ENCODE data around the gene OTUB1. TPM values are rescaled to one million over a fixed set of nuclear protein-coding genes. Genes with fewer than 3 reads are reported as not detected.

The OTUB1 gene
- polyA plus RNA-seq, 1 donor (not counting 4 experiments of a cell fraction or from before 2014, with no cell fraction given) = 106 TPM

DNA sequence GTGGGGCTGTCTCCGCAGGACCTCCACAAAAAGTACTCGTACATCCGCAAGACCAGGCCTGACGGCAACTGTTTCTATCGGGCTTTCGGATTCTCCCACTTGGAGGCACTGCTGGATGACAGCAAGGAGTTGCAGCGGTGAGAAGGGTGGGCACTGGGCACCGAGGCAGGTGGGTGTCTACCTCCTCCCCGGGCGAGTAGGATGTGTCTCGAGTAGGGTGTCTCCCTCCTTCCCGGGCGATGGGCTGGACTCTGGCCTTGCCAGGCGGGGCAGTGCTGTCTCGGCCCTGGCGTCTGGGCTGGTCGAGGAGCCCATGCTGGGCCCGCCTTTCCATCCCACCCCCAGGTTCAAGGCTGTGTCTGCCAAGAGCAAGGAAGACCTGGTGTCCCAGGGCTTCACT lies 10.3 kb downstream of the OTUB1 start:
- no peak overlapping the region for H2AFZ ChIP-seq (ENCODE audit: control insufficient read depth, low read length)
- H3K4me3 ChIP-seq (ENCODE audit: control insufficient read depth in 2 of 3, extremely low read depth in 1 of 3, insufficient read depth in 2 of 3, low read depth in 1 of 3, low read length in 3 of 3) = no peak overlapping the region
- H3K4me2 ChIP-seq (ENCODE audit: control insufficient read depth, extremely low read depth, insufficient read depth, low read depth, low read length) = no peak overlapping the region
- DNase-seq (ENCODE audit: low read depth, low spot score) = no peak
- H3K9me1 ChIP-seq (ENCODE audit: control insufficient read depth, extremely low read depth, insufficient read depth, low read length) = peaks cover 2% of the 10 kb centered on the region
- peaks cover 10% of the 10 kb centered on the region for H3K4me1 ChIP-seq (ENCODE audit: control insufficient read depth, extremely low read depth, insufficient read depth, low read length)
- H3K9me3 ChIP-seq (ENCODE audit: control insufficient read depth, low read depth, low read length) = no peaks in the 10 kb centered on the region
- H3K9ac ChIP-seq (ENCODE audit: control insufficient read depth, extremely low read depth, insufficient read depth, low read length) = no peak overlapping the region
- H3K27me3 ChIP-seq (ENCODE audit: control insufficient read depth, extremely low read depth, insufficient read depth, low read length) = no peaks in the 10 kb centered on the region
- peaks cover 8% of the 10 kb centered on the region for H4K20me1 ChIP-seq (ENCODE audit: control insufficient read depth, extremely low read depth, insufficient read depth, low read length)
- peaks cover 12 to 28% of the 10 kb centered on the region in 2 experiments for H3K36me3 ChIP-seq (ENCODE audit: control insufficient read depth in 2 of 2, extremely low read depth in 1 of 2, insufficient read depth in 2 of 2, low read length in 2 of 2)
- TF ChIP-seq EZH2 (IDR thresholded peaks at IDR 0.05; ENCODE audit: low read length) (no peak), CTCF (optimal IDR thresholded peaks at IDR 0.05 in 1 of 3, IDR thresholded peaks at IDR 0.05 in 1 of 3, conservative IDR thresholded peaks at IDR 0.05 in 1 of 3; ENCODE audit: extremely low read depth in 1 of 3, insufficient read depth in 2 of 3, low read length in 3 of 3) (no peak)
- FAIRE-seq = no peak
- no peak overlapping the region for H3K27ac ChIP-seq (ENCODE audit: control insufficient read depth, insufficient read depth, low read length)
- H3K79me2 ChIP-seq (ENCODE audit: control insufficient read depth, insufficient read depth, low read length) = peaks cover 15% of the 10 kb centered on the region
- dilution Hi-C loops (cut with MboI; ENCODE audit: extremely low pct_ligation_motif_present, low sequenced_read_pairs) = no loop called here

GRCh38 chr11:63997104-63997700 lies 11.0 kb downstream of the OTUB1 start:
- no peak overlapping the region for H3K4me2 ChIP-seq (ENCODE audit: control insufficient read depth, extremely low read depth, insufficient read depth, low read depth, low read length)
- no peak overlapping the region for H2AFZ ChIP-seq (ENCODE audit: control insufficient read depth, low read length)
- H3K9me1 ChIP-seq (ENCODE audit: control insufficient read depth, extremely low read depth, insufficient read depth, low read length) = peaks cover 2% of the 10 kb centered on the region
- H3K4me3 ChIP-seq (ENCODE audit: control insufficient read depth in 2 of 3, extremely low read depth in 1 of 3, insufficient read depth in 2 of 3, low read depth in 1 of 3, low read length in 3 of 3) = no peak overlapping the region
- H3K36me3 ChIP-seq (ENCODE audit: control insufficient read depth in 2 of 2, extremely low read depth in 1 of 2, insufficient read depth in 2 of 2, low read length in 2 of 2) = peaks cover 12 to 27% of the 10 kb centered on the region in 2 experiments
- H3K9me3 ChIP-seq (ENCODE audit: control insufficient read depth, low read depth, low read length) = no peaks in the 10 kb centered on the region
- DNase-seq (ENCODE audit: low read depth, low spot score) (no peak), FAIRE-seq (no peak)
- peaks cover 10% of the 10 kb centered on the region for H3K4me1 ChIP-seq (ENCODE audit: control insufficient read depth, extremely low read depth, insufficient read depth, low read length)
- H3K79me2 ChIP-seq (ENCODE audit: control insufficient read depth, insufficient read depth, low read length) = peaks cover 9% of the 10 kb centered on the region
- no peak overlapping the region for H3K27ac ChIP-seq (ENCODE audit: control insufficient read depth, insufficient read depth, low read length)
- no peak overlapping the region for H3K9ac ChIP-seq (ENCODE audit: control insufficient read depth, extremely low read depth, insufficient read depth, low read length)
- peaks cover 8% of the 10 kb centered on the region for H4K20me1 ChIP-seq (ENCODE audit: control insufficient read depth, extremely low read depth, insufficient read depth, low read length)
- TF ChIP-seq CTCF (optimal IDR thresholded peaks at IDR 0.05 in 1 of 3, IDR thresholded peaks at IDR 0.05 in 1 of 3, conservative IDR thresholded peaks at IDR 0.05 in 1 of 3; ENCODE audit: extremely low read depth in 1 of 3, insufficient read depth in 2 of 3, low read length in 3 of 3) (no peak), EZH2 (IDR thresholded peaks at IDR 0.05; ENCODE audit: low read length) (no peak)
- no peaks in the 10 kb centered on the region for H3K27me3 ChIP-seq (ENCODE audit: control insufficient read depth, extremely low read depth, insufficient read depth, low read length)
- dilution Hi-C loops (cut with MboI; ENCODE audit: extremely low pct_ligation_motif_present, low sequenced_read_pairs) = no loop called here
